ENCODE data around the gene FOXN1. TPM values are rescaled to one million over a fixed set of nuclear protein-coding genes. Genes with fewer than 3 reads are reported as not detected.
A peak's percentile ranks its signal among the peaks of the same experiment; 100 is the strongest.

Gene FOXN1
- total RNA-seq, 1 experiment from 2014 or later: not detected

- no peak for DNase-seq (ENCODE audit: low spot score)
Measured at GRCh38 chr17:28547096-28547622, 41.0 kb downstream of the FOXN1 start.

GRCh38 chr17:28547623-28548416 is 41.7 kb downstream of the FOXN1 start:
- DNase-seq (ENCODE audit: low spot score): peak; percentile 83

GRCh38 chr17:28548417-28549130 is 42.4 kb downstream of the FOXN1 start:
- no peak for DNase-seq (ENCODE audit: low spot score)

GRCh38 chr17:28549236-28550132 is 43.3 kb downstream of the FOXN1 start:
- no peak for DNase-seq (ENCODE audit: low spot score)

GRCh38 chr17:28550858-28551257 is 44.7 kb downstream of the FOXN1 start:
- DNase-seq (ENCODE audit: low spot score): no peak

GRCh38 chr17:28551421-28552175 is 45.5 kb downstream of the FOXN1 start:
- DNase-seq (ENCODE audit: low spot score): no peak

GRCh38 chr17:28552176-28552999 is 46.2 kb downstream of the FOXN1 start, which contains the start of gene UNC119:
Gene UNC119, minus strand, starts transcription at chr17:28552624. Its CDS starts 67 bp downstream, at chr17:28552557.
- peak; percentile 71 for DNase-seq (ENCODE audit: low spot score)

GRCh38 chr17:28553000-28553505 is 46.9 kb downstream of the FOXN1 start:
- no peak for DNase-seq (ENCODE audit: low spot score)

GRCh38 chr17:28554565-28554964 is 48.4 kb downstream of the FOXN1 start:
- no peak for DNase-seq (ENCODE audit: low spot score)

- no peak for DNase-seq (ENCODE audit: low spot score)
Measured at GRCh38 chr17:28555022-28555421, 48.9 kb downstream of the FOXN1 start.

- peak; percentile 69 for DNase-seq (ENCODE audit: low spot score)
Measured at GRCh38 chr17:28563475-28563874, 57.3 kb downstream of the FOXN1 start.

- no peak for DNase-seq (ENCODE audit: low spot score)
Measured at GRCh38 chr17:28567604-28568003, 61.5 kb downstream of the FOXN1 start.

- DNase-seq (ENCODE audit: low spot score): no peak
Measured at GRCh38 chr17:28569446-28569845, 63.3 kb downstream of the FOXN1 start.

- peak; percentile 38 for DNase-seq (ENCODE audit: low spot score)
Measured at GRCh38 chr17:28570716-28571360, 64.7 kb downstream of the FOXN1 start.

- peak; percentile 85 for DNase-seq (ENCODE audit: low spot score)
Measured at GRCh38 chr17:28571361-28572122, 65.4 kb downstream of the FOXN1 start, which contains the start of gene PIGS. Gene PIGS, minus strand, starts transcription at chr17:28571524. Its CDS starts 28 bp downstream, at chr17:28571496.

GRCh38 chr17:28572259-28573039 is 66.3 kb downstream of the FOXN1 start:
- DNase-seq (ENCODE audit: low spot score): no peak

- no peak for DNase-seq (ENCODE audit: low spot score)
Measured at GRCh38 chr17:28573040-28573380, 66.9 kb downstream of the FOXN1 start.

GRCh38 chr17:28573521-28573920 is 67.4 kb downstream of the FOXN1 start:
- DNase-seq (ENCODE audit: low spot score): no peak
